Epithelial cell of esophagus (primary cell): ENCODE data around the gene ADAM15.

Source experiments
- DNase-seq: peaks from one replicate; pipeline ENCODE4 v3.0.0; 2010; ENCODE audit warnings: low read depth
- H3K4me3 ChIP-seq: 2 replicates; pipeline ENCODE4 v1.5.1; 2011; ENCODE audit warnings: mild to moderate bottlenecking, low read length, control low read depth
- CTCF ChIP-seq: IDR thresholded peaks from 2 replicates; pipeline ENCODE4 v1.5.1; 2011; ENCODE audit warnings: low read depth, mild to moderate bottlenecking, low read length, control low read depth, inconsistent platforms; ENCODE audit not compliant: insufficient read depth; ENCODE audit errors: missing control alignments

Gene ADAM15

GRCh38 chr1:155012026-155012546 is 39.0 kb upstream of the ADAM15 start:
- no peak for TF ChIP-seq CTCF
- peak overlapping the region; percentile 21 for H3K4me3 ChIP-seq
- peak; percentile 78 for DNase-seq

DNA sequence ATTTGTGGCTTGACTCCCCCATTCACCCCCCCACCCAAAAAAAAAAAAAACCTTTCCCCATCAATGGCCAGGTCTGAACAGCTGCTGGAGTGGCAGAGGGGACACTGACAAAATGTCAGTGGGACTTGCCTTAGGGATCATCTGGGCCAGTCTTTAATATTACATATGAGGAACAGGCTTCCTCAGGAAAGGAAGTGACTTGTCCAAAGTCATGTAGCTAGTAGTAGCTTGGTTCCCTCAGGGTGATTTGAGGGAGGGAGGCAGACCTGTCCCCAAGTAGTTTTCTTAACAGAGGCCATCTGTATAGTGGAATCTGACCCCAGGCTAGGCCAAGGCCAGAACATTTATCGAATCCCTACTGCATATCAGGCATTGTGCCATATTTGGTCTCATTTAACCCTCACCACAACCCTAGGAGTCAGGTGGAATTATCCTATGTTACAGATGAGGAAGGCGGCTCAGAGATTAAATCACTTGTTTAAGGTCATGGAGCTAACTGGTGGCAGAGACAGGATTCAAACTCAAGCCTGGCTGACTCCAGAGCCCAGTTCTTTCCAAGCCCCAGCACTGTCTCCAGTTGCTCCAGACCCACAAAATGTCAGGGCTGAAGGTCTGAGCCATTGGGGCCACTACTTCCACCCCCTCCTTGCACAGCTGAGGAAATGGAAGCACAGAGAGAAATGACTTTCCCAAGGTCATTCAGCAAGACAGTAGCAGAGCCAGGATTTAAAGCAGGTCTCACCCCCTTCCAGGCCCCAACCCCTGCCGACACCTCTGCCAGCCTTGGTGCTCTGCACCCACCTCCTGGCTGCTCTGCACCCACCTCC is 38.1 kb upstream of the ADAM15 start:
- no peak for TF ChIP-seq CTCF
- no peak for DNase-seq
- no peak overlapping the region for H3K4me3 ChIP-seq

DNA sequence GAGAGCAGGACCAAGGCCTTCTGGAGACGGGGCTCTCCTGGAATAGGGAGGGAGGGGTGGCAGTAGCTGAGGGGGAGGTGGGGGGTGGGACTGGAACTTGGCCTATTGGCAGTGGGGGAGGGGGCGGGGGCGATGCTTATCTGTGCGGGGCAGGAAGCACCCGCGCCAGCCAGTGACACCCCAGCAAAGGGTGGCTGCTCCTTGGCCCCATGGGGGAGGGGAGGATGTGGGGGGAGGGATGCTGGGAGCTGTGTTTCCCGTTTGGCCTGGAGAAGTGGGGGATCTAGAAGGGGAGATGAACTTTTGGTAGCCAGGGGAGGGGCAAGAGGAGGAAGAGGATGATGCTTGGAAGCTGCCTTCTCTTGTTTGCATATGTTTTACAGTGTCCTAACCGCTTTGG is 37.5 kb upstream of the ADAM15 start:
- H3K4me3 ChIP-seq = no peak overlapping the region
- no peak for DNase-seq
- no peak for TF ChIP-seq CTCF

- TF ChIP-seq CTCF = no peak
- DNase-seq = no peak
- no peak overlapping the region for H3K4me3 ChIP-seq
Observed at GRCh38 chr1:155014709-155015508, 36.2 kb upstream of the ADAM15 start.

DNA sequence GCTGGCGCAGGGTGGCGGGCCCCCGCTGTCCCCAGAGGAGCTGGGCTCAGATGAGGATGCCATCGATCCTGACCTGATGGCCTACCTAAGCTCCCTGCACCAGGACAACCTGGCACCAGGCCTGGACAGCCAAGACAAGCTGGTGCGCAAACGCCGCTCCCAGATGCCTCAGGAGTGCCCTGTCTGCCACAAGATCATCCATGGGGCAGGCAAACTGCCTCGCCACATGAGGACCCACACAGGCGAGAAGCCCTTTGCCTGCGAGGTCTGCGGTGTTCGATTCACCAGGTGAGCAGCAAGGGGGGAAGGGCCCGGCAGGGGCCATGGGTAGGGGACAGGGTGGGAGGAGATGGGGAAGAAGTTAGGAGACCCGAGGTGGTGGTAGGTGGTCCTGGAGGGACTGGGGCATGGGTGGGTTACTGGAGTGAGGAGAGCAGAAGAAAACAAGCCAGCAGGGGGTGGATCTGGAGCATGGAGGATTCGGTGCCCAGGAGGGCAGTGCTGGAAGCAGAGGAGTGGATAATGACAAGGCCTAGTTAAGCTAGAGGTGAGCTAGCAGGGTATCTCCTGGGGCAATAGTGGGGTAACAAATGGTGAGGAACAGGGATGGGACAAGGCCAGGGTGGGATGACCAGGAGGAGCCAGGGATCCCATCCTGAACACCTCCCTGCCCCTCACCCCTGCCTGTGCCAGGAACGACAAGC is 35.4 kb upstream of the ADAM15 start:
- no peak for TF ChIP-seq CTCF
- DNase-seq = no peak
- H3K4me3 ChIP-seq = no peak overlapping the region

- H3K4me3 ChIP-seq = no peak overlapping the region
- DNase-seq = no peak
- TF ChIP-seq CTCF = no peak
Observed at GRCh38 chr1:155016231-155016831, 34.8 kb upstream of the ADAM15 start.
